ENCODE measurements around the gene AFAP1.

Gene AFAP1

DNA sequence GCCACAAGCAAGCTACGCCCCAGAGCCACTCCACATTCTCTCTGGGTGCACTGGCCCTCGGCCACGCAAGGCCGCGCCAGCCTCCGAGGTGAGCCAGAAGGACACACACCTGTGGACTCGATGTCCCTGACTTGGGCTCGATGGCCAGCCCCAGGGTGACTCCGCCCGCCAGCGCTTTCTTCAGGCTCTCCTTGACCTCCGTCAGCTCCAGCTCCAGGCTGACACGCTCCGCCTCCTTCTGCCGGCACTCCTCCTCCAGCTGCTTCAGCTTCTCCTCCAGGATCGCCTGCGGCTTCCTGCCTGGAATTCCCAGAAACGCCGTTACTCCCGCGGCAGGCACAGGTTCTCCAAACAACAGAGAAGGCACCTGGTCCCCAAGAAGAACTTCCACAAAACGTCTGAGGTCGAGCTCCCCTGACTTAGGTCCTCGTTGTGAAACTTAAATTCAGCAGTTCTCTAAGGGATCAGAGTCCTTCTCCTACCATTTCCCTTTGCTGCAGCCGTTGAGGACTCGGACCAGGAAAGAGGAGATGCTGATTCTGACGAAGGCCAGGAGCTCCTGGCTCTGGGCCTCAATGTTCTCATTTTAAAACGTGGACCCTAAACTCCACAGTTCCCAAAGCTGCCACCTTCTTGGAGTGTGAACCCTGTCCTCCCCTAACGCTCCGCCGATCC is 166.8 kb downstream of the AFAP1 start:
- no peak overlapping the region for H3K9ac ChIP-seq (ENCODE audit: low read length)
- H3K36me3 ChIP-seq (ENCODE audit: control insufficient read depth, insufficient read depth, low read length), result peaks cover 5% of the 10 kb centered on the region
- no peaks in the 10 kb centered on the region for H3K27me3 ChIP-seq (ENCODE audit: control insufficient read depth, insufficient read depth, low read length)
- H3K4me3 ChIP-seq (ENCODE audit: low read length), result no peak overlapping the region
- H3K9me3 ChIP-seq (ENCODE audit: control insufficient read depth, low read length), result no peaks in the 10 kb centered on the region
- H3K4me1 ChIP-seq (ENCODE audit: control insufficient read depth, insufficient read depth, low read length), result no peaks in the 10 kb centered on the region

DNA sequence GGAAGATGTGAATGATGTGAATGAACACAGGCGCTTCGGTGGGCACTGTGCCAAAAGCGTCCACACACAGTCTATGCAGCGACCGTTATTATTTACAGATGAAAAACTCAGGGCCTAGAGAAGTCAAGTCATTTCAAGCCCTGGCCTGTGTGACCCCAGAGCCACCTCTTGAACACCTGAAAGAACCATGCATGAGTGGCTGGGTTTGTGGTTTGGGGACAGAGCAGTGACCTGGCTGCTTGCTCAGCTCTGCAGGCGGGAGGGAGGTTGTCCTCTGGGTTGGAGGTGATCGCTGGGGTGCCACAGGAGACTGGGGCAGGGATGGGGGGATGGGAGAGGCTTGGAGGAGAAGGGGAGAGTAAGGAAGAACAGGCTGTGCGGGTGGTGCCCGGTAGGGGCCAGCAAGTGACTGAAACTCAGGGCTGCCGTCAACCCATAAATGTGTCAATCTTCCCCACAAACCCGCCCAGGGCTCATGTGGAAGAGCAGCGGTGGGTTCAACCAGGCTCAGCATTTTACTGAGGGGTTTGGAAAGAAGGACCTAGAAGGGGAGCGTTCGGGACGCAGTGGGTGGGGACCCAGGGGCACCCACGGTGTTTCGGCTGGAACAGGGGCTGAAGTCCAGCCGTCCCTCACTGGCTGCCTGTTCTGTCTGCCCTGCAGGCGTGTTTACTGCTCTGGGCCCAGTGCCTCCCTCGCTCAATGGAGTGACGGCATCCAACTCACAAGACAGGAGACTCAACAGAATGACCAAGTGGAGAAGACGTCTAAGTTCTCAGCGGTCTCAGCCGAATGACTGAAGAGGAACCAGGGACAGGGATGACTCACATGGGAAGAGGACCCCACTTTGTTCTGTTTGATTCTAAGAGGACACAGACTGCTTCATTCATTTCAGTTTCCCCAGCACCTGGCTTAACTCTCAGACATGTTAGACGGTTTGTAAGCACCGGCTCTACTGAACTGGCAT is 167.8 kb downstream of the AFAP1 start:
- Histone ChIP-seq H3K36me3 (ENCODE audit: control insufficient read depth, insufficient read depth, low read length) (peaks cover 12% of the 10 kb centered on the region), H3K27me3 (ENCODE audit: control insufficient read depth, insufficient read depth, low read length) (no peaks in the 10 kb centered on the region), H3K9ac (ENCODE audit: low read length) (no peak overlapping the region), H3K4me1 (ENCODE audit: control insufficient read depth, insufficient read depth, low read length) (no peaks in the 10 kb centered on the region), H3K9me3 (ENCODE audit: control insufficient read depth, low read length) (no peaks in the 10 kb centered on the region), H3K4me3 (ENCODE audit: low read length) (no peak overlapping the region)

DNA sequence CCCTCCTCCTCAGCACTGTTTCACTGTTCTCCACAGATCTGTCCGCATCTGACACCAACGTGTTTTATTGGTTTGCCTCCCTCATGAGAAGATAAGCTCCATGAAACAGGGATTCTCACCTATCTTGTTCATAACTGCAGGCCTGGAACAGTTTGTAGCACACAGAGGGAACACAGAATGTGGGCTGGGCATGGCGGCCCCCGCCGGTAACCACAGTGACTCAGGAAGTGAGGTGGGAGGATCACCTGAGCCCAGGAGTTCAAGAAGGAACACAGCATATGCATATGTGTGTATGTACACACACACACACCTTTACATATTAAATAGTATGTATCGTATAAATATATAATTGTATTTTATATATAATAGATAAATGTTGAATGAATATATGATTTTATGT is 168.6 kb downstream of the AFAP1 start:
- peaks cover 13% of the 10 kb centered on the region for H3K36me3 ChIP-seq (ENCODE audit: control insufficient read depth, insufficient read depth, low read length)
- H3K4me3 ChIP-seq (ENCODE audit: low read length), result no peak overlapping the region
- no peak overlapping the region for H3K9ac ChIP-seq (ENCODE audit: low read length)
- H3K4me1 ChIP-seq (ENCODE audit: control insufficient read depth, insufficient read depth, low read length), result no peaks in the 10 kb centered on the region
- H3K9me3 ChIP-seq (ENCODE audit: control insufficient read depth, low read length), result no peaks in the 10 kb centered on the region
- H3K27me3 ChIP-seq (ENCODE audit: control insufficient read depth, insufficient read depth, low read length), result no peaks in the 10 kb centered on the region

DNA sequence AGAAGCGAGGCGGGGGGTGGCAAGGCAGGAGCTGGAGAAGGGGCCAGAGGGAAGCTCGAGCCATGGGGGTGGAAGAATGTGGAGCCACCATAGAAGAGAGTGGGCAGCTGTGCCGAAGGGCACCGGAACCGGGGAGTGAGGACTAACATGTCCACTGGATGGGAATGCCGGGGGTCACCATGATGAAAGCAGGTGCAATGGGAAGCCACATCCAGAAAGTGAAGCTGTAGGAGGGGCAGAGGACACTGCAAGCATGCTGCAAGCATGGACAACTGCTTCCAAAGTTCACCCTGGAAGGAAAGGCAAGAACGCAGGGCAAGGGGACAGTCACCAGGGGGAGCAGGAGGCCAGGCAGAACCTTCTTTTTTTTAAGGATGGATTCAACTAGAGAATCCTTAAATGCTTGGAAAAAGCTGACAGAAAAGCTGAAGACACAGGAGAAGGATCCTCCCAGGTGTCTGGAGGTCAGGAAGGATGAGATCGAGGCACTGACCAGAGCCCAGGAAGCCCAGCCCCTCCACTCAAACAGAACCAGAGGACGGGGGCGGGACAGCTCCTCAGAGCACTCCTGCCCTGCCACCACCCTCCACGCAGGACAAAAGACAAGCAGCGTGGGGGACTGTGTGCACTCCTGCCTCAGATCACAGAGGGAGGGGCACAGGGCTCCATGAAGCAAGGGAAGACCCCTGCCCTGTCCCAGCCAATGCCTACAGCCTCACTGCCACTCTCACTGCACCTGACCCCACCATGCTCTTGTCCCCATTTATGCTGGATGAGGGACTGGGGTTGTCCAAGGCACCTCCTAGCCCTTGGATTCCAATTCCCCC is 169.2 kb downstream of the AFAP1 start:
- no peaks in the 10 kb centered on the region for H3K9me3 ChIP-seq (ENCODE audit: control insufficient read depth, low read length)
- H3K4me1 ChIP-seq (ENCODE audit: control insufficient read depth, insufficient read depth, low read length), result no peaks in the 10 kb centered on the region
- H3K4me3 ChIP-seq (ENCODE audit: low read length), result no peak overlapping the region
- no peaks in the 10 kb centered on the region for H3K27me3 ChIP-seq (ENCODE audit: control insufficient read depth, insufficient read depth, low read length)
- H3K9ac ChIP-seq (ENCODE audit: low read length), result no peak overlapping the region
- peaks cover 13% of the 10 kb centered on the region for H3K36me3 ChIP-seq (ENCODE audit: control insufficient read depth, insufficient read depth, low read length)

DNA sequence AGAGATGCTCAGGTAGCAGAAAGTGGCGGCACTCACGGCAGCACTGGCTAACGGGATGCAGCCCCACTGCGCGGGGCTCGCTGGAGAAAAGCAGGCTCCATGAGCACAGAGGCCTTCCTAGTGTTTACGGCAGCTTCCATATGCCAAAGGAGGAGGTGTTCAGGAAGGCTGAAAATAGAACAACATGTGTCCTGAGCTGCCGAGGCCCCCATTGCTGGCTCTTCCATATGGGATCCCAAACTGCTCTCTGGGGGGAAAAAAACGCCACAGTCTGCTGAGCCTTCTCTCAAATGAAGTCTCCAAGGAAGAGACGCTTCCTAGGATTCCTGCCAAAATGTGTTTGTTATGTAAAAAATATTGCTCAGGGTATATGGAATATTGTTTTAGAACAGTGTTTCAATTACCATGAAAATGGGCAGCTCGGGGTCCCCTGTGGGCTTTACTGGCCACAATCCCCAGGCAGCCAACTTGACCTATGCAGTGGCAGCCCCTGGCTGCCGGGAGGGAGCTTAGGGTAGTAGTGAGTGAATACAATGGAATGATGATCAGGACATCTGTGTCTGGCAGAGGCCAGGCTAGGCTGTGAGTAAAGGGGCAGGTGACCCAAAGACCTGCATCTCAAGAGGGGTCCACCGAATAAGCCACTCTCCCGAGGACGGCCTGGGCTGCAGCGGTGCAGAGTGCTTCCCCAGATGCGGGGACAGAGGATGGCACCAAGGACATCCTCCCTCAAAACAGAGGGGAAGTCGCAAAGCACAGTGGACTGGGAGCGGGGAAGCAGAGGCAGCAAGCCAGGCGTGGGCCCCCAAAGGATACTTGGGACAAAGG is 170.1 kb downstream of the AFAP1 start:
- Histone ChIP-seq H3K36me3 (ENCODE audit: control insufficient read depth, insufficient read depth, low read length) (peaks cover 13% of the 10 kb centered on the region), H3K27me3 (ENCODE audit: control insufficient read depth, insufficient read depth, low read length) (no peaks in the 10 kb centered on the region), H3K4me1 (ENCODE audit: control insufficient read depth, insufficient read depth, low read length) (no peaks in the 10 kb centered on the region), H3K9ac (ENCODE audit: low read length) (no peak overlapping the region), H3K4me3 (ENCODE audit: low read length) (no peak overlapping the region), H3K9me3 (ENCODE audit: control insufficient read depth, low read length) (no peaks in the 10 kb centered on the region)

DNA sequence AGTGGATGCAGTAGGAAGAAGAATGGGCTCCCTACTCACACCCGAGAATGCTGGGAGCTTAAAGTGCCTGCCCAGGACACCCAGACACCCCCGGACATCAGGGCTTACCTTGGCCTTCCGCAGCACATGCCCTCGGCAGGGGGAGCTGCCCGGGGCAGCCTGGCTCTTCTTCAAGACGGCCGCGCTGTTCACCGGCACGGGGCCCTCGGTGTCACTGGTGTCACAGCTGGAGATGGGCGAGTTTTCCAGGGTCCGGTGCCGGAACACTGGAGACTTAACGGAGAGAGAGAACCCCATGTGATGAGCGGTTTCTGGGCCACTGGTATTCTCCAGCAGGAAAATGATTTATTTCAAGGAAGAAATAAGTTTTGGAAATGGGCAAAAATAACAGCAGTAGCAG is 170.9 kb downstream of the AFAP1 start:
- no peaks in the 10 kb centered on the region for H3K9me3 ChIP-seq (ENCODE audit: control insufficient read depth, low read length)
- H3K36me3 ChIP-seq (ENCODE audit: control insufficient read depth, insufficient read depth, low read length), result peaks cover 13% of the 10 kb centered on the region
- no peaks in the 10 kb centered on the region for H3K4me1 ChIP-seq (ENCODE audit: control insufficient read depth, insufficient read depth, low read length)
- H3K4me3 ChIP-seq (ENCODE audit: low read length), result no peak overlapping the region
- H3K27me3 ChIP-seq (ENCODE audit: control insufficient read depth, insufficient read depth, low read length), result no peaks in the 10 kb centered on the region
- H3K9ac ChIP-seq (ENCODE audit: low read length), result no peak overlapping the region

DNA sequence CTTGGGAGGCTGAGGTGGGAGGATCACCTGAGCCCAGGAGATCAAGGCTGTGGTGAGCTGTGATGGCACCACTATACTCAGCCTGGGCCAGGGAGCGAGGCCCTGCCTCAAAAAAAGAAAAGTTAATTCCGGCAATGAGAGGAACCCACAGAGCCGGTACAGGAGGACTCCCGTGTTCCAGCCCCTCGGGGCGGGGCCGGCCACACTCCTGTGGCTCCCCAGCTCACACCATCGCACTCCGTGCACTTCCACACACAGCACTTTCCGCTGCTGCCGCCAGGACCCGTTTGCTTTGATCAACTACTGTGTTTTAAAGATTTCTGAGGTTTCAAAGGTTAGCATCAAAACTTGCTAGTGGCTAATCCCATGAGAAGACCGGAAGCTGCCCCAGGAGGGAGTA is 171.7 kb downstream of the AFAP1 start:
- Histone ChIP-seq H3K4me1 (ENCODE audit: control insufficient read depth, insufficient read depth, low read length) (no peaks in the 10 kb centered on the region), H3K9ac (ENCODE audit: low read length) (no peak overlapping the region), H3K9me3 (ENCODE audit: control insufficient read depth, low read length) (no peaks in the 10 kb centered on the region), H3K36me3 (ENCODE audit: control insufficient read depth, insufficient read depth, low read length) (peaks cover 13% of the 10 kb centered on the region), H3K4me3 (ENCODE audit: low read length) (no peak overlapping the region), H3K27me3 (ENCODE audit: control insufficient read depth, insufficient read depth, low read length) (no peaks in the 10 kb centered on the region)

DNA sequence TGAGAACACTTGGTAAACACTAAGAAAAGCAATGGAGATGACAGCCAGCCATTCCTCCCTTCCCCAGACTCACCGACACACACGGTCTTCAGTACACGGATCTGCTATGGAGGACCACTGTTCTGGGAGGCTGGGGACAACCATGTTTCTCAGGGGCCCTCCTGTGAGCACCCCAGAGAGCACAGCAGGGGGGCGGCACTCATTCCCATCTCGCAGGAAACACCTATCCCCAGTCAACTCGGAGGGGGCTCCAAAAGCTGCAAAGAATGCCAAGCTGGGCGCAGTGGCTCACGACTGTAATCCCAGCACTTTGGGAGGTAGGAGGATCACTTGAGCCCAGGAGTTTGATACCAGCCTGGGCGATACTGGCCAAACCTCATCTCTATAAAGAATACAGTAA is 172.1 kb downstream of the AFAP1 start:
- Histone ChIP-seq H3K9me3 (ENCODE audit: control insufficient read depth, low read length) (no peaks in the 10 kb centered on the region), H3K36me3 (ENCODE audit: control insufficient read depth, insufficient read depth, low read length) (peaks cover 13% of the 10 kb centered on the region), H3K4me1 (ENCODE audit: control insufficient read depth, insufficient read depth, low read length) (no peaks in the 10 kb centered on the region), H3K9ac (ENCODE audit: low read length) (no peak overlapping the region), H3K27me3 (ENCODE audit: control insufficient read depth, insufficient read depth, low read length) (no peaks in the 10 kb centered on the region), H3K4me3 (ENCODE audit: low read length) (no peak overlapping the region)

DNA sequence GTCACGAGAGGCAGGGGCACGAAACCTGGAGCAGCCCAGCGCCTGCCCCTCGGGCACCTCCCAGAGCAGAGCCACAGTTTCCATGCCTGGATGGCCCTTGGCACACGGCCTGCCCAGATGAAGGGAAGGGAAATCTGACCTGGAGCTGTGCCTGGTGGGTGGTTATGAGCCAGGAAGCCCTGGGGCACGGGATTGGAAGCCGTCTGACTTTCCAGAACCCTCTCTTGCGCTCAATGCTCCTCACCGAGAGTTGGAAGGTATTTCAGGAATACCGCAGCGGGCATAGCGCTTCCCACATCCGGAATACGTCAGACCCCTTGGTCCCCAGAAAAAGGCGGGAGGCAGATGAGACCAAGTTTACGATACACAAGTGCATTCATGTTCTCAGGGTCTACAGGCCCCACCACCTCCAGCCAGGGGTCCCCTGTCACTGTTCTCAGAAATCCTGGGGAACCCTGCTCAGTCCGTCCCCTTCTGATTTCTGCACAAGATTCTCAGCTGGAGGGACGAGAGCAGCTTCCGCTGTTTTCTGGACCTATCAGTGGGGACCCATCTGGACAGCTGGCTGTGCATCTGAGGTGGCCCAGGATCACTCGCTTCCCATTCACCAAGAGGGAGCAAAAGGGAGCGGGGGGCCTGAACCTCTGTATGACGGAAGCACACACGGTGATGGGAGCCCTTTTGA is 172.9 kb downstream of the AFAP1 start:
- no peak overlapping the region for H3K9ac ChIP-seq (ENCODE audit: low read length)
- H3K9me3 ChIP-seq (ENCODE audit: control insufficient read depth, low read length), result no peaks in the 10 kb centered on the region
- no peaks in the 10 kb centered on the region for H3K4me1 ChIP-seq (ENCODE audit: control insufficient read depth, insufficient read depth, low read length)
- H3K36me3 ChIP-seq (ENCODE audit: control insufficient read depth, insufficient read depth, low read length), result peaks cover 13% of the 10 kb centered on the region
- H3K27me3 ChIP-seq (ENCODE audit: control insufficient read depth, insufficient read depth, low read length), result no peaks in the 10 kb centered on the region
- no peak overlapping the region for H3K4me3 ChIP-seq (ENCODE audit: low read length)

DNA sequence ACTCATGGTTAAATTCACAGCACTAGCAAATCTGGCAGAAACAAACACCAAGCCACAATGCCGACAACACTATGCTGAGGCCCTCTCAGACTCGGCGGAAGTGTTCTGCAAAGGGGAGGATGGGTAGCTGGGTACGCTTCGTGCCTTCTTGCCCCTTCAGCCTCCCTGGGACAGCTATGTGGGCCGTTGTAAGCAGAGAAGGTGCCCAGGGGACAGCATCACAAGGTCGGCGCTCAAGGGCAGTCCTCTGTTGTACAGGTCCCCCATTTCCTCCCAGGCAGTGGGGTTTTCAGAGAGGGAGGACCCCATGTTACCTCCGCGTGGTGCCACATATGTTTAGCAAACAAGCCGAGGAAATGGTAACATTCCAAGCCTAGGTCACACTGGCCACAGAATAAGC is 173.6 kb downstream of the AFAP1 start:
- Histone ChIP-seq H3K27me3 (ENCODE audit: control insufficient read depth, insufficient read depth, low read length) (no peaks in the 10 kb centered on the region), H3K9ac (ENCODE audit: low read length) (no peak overlapping the region), H3K4me3 (ENCODE audit: low read length) (no peak overlapping the region), H3K4me1 (ENCODE audit: control insufficient read depth, insufficient read depth, low read length) (no peaks in the 10 kb centered on the region), H3K9me3 (ENCODE audit: control insufficient read depth, low read length) (no peaks in the 10 kb centered on the region), H3K36me3 (ENCODE audit: control insufficient read depth, insufficient read depth, low read length) (peaks cover 16% of the 10 kb centered on the region)

DNA sequence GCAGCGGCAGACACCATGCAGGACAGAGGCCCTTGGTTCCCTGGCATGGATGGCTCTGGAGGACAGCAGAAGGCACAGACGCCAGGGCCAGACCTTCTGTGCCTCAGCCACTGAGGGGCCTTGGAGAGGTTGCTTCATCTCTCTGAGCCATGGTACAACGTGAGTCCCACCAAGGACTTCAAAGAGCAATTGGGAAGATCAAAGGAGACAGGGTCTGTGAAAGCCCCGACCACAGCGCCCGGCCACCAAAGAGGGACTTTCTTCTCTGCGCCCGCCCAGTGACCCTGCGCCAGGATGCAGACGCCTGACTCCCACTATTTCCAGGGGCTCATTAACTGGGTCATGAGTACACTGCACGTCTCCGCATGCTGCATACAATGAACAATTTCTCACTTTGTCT is 174.0 kb downstream of the AFAP1 start:
- Histone ChIP-seq H3K4me3 (ENCODE audit: low read length) (no peak overlapping the region), H3K36me3 (ENCODE audit: control insufficient read depth, insufficient read depth, low read length) (peaks cover 16% of the 10 kb centered on the region), H3K9me3 (ENCODE audit: control insufficient read depth, low read length) (no peaks in the 10 kb centered on the region), H3K9ac (ENCODE audit: low read length) (no peak overlapping the region), H3K4me1 (ENCODE audit: control insufficient read depth, insufficient read depth, low read length) (no peaks in the 10 kb centered on the region), H3K27me3 (ENCODE audit: control insufficient read depth, insufficient read depth, low read length) (no peaks in the 10 kb centered on the region)

All from mucosa of stomach (tissue), 1 donor.